PFSK-1 (cell line): Measurements from ENCODE around the gene DUSP8.

Experiments used
- FOXP2 ChIP-seq: optimal IDR thresholded peaks from 2 replicates; pipeline ENCODE3; 2011; ENCODE audit warnings: borderline replicate concordance, control low read depth, inconsistent platforms; ENCODE audit not compliant: insufficient read depth; ENCODE audit errors: extremely low read length, extremely low read depth
- POLR2AphosphoS5 ChIP-seq: IDR thresholded peaks from 2 replicates; pipeline ENCODE4 v1.6.1; 2012; ENCODE audit warnings: low read depth, mild to moderate bottlenecking, control low read depth, low read length, moderate library complexity
- REST ChIP-seq, 2 experiments: IDR thresholded peaks; 2 replicates each; pipeline versions ENCODE4 v1.6.1 to v1.8.0; 2011 to 2012; ENCODE audit warnings: low read depth in 2 of 2, low read length in 2 of 2, control low read depth in 1 of 2, inconsistent platforms in 1 of 2, mild to moderate bottlenecking in 1 of 2, moderate library complexity in 1 of 2; ENCODE audit not compliant: insufficient read depth in 1 of 2
- SIN3A ChIP-seq: IDR thresholded peaks from 2 replicates; pipeline ENCODE4 v1.6.1; 2012; ENCODE audit warnings: mild to moderate bottlenecking, low read length, moderate library complexity, borderline replicate concordance; ENCODE audit not compliant: insufficient read depth
- TAF1 ChIP-seq: IDR thresholded peaks from 2 replicates; pipeline ENCODE4 v1.6.1; 2012; ENCODE audit warnings: low read length, control low read depth, borderline replicate concordance; ENCODE audit not compliant: insufficient read depth

Gene DUSP8

GRCh38 chr11:1571760-1572196, 293 bp downstream of the DUSP8 start:
- TF ChIP-seq TAF1 (no peak), POLR2AphosphoS5 (no peak), REST (IDR thresholded peaks at IDR 0.05; ENCODE audit: insufficient read depth in 1 of 2, low read depth in 2 of 2, low read length in 2 of 2) (no peak), SIN3A (no peak), FOXP2 (no peak)

GRCh38 chr11:1570896-1571759, 943 bp downstream of the DUSP8 start:
- TF ChIP-seq REST (IDR thresholded peaks at IDR 0.05; ENCODE audit: insufficient read depth in 1 of 2, low read depth in 2 of 2, low read length in 2 of 2), result no peak
- TF ChIP-seq FOXP2, result no peak
- no peak for TF ChIP-seq SIN3A
- no peak for TF ChIP-seq POLR2AphosphoS5
- no peak for TF ChIP-seq TAF1

- TF ChIP-seq SIN3A (no peak), FOXP2 (no peak), POLR2AphosphoS5 (no peak), TAF1 (no peak), REST (IDR thresholded peaks at IDR 0.05; ENCODE audit: insufficient read depth in 1 of 2, low read depth in 2 of 2, low read length in 2 of 2) (no peak)
Measured at GRCh38 chr11:1570531-1570895, 1.6 kb downstream of the DUSP8 start.

- TF ChIP-seq TAF1 (no peak), REST (IDR thresholded peaks at IDR 0.05; ENCODE audit: insufficient read depth in 1 of 2, low read depth in 2 of 2, low read length in 2 of 2) (no peak), FOXP2 (no peak), POLR2AphosphoS5 (no peak), SIN3A (no peak)
Measured at GRCh38 chr11:1570001-1570453, 2.0 kb downstream of the DUSP8 start.
